NB4 (cell line): ENCODE data around the gene FAM240A.
A peak's percentile ranks its signal among the peaks of the same experiment; 100 is the strongest.

Source experiments
- DNase-seq: peaks from one replicate; pipeline ENCODE4 v3.0.0; 2010; ENCODE audit warnings: low read depth
- H3K4me3 ChIP-seq: one replicate; pipeline ENCODE4 v1.5.1; 2011; ENCODE audit warnings: mild to moderate bottlenecking, low read depth, low read length, moderate library complexity
- MYC ChIP-seq: IDR thresholded peaks from 2 replicates; pipeline ENCODE4 v1.6.1; 2011; ENCODE audit warnings: low read depth, low read length
- POLR2A ChIP-seq: IDR thresholded peaks from 2 replicates; pipeline ENCODE4 v1.6.1; 2011; ENCODE audit warnings: mild to moderate bottlenecking; ENCODE audit not compliant: insufficient read length; ENCODE audit errors: extremely low read depth
- TF ChIP-seq, protein P1 (sequence below): IDR thresholded peaks from one replicate; pipeline ENCODE4 v1.5.1; 2012; ENCODE audit warnings: low read depth, low read length
- TF ChIP-seq, protein P2 (sequence below): IDR thresholded peaks from 2 replicates; pipeline ENCODE4 v1.6.1; 2011; ENCODE audit warnings: low read depth, low read length

Gene FAM240A

DNA sequence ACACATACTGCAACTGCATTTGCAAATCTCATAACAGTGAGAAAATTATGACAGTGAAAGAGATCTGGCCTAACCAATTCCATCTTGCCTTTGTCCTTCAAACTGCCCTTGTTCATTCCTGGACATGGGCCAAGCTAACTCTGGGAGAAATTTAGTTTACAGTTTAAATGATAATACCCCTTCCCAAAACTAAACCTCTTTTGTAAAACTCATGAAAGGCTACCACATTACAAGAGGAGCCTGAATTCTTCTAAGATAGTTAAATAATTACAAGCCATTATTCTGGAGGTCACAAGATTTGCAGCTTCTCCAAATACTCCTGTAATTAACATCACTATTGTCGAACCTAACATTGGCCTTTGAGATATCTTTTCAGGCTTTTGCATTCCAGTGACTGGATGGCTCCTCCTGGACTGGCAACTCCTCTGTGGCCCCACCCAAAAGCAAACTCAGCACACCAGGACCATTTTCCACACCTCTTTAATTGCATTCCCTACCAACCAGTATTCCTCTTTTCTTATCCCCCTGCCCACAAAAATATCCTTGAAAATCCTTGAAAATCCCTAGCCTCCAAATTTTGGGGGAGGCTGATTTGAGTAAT lies 8.8 kb upstream of the FAM240A start:
- TF ChIP-seq POLR2A, result no peak
- no peak for DNase-seq

DNA sequence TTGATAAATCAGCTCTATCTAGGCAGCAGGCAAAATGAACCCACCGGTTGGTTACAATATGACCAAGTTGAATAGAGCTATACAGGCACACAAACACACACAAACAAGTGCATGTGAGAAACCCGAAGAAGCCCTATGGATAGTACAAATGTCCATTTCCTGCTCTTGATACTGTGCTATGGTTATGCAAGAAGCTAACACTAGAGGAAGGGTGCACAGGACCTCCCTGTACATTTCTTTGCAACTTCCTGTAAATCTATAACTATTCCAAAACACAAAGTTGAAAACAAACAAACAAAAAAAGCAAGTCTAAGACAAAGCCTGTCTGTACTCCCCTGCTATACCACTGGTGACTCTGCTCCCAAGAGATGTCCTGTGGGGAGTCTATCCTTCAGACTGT lies 8.2 kb upstream of the FAM240A start:
- no peak overlapping the region for H3K4me3 ChIP-seq
- DNase-seq, result peak; percentile 36
- TF ChIP-seq MYC, result no peak
- TF ChIP-seq, protein P1, sequence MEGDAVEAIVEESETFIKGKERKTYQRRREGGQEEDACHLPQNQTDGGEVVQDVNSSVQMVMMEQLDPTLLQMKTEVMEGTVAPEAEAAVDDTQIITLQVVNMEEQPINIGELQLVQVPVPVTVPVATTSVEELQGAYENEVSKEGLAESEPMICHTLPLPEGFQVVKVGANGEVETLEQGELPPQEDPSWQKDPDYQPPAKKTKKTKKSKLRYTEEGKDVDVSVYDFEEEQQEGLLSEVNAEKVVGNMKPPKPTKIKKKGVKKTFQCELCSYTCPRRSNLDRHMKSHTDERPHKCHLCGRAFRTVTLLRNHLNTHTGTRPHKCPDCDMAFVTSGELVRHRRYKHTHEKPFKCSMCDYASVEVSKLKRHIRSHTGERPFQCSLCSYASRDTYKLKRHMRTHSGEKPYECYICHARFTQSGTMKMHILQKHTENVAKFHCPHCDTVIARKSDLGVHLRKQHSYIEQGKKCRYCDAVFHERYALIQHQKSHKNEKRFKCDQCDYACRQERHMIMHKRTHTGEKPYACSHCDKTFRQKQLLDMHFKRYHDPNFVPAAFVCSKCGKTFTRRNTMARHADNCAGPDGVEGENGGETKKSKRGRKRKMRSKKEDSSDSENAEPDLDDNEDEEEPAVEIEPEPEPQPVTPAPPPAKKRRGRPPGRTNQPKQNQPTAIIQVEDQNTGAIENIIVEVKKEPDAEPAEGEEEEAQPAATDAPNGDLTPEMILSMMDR, result no peak
- TF ChIP-seq, protein P2, sequence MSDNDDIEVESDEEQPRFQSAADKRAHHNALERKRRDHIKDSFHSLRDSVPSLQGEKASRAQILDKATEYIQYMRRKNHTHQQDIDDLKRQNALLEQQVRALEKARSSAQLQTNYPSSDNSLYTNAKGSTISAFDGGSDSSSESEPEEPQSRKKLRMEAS, result no peak
- TF ChIP-seq POLR2A, result no peak

More for the DNA sequence above, 8.8 kb upstream of the FAM240A start:
- no peak overlapping the region for H3K4me3 ChIP-seq

DNA sequence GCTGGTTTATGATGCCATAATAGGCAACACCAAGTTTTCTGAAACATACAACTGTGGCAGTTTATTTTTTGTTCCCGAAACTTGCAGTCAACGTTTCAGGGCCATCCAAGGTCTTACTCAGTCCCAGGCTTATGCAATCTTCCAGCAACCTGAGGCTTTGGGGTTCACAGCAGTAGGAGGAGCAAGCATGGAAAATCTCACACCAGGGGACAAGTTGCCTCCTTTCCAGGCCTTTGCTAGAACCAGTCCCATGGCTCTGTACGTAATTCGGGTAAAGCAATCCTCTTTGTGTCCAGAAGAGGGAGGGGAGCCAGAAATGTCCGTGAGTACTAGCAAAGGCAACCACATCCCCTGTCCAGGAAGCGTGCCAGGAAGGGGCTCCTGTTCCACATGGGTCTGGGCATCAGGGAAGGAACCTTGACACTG lies 4.7 kb upstream of the FAM240A start:
- DNase-seq, result peak; percentile 13
- H3K4me3 ChIP-seq, result no peak overlapping the region
- TF ChIP-seq POLR2A (no peak), MYC (no peak)
- TF ChIP-seq, protein P1, result no peak
- TF ChIP-seq, protein P2, result no peak

DNA sequence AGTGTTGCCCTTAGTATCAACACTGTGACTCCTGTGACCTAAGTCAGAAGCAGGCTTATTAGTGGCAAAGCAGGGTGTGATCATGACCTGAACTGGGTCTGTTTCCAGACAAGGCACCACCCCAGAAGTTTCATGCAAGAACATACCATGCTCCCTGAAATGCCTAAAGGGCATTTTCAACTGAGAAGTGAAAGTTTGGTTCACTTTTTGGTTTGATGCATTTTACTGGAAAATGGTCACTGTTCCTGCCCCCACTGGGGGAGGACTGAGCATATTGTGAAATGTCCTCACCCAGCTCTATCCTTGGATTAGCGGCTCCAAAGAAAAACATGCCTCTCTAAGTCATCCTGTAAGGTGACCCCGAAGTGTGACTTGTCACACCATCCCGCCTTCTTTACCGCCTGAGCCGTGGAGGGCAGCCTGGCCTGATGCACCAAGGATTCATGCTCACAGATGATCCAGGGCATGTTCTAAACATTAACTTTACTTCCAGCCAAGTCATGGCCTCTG lies 3.1 kb upstream of the FAM240A start:
- TF ChIP-seq, protein P2, result no peak
- TF ChIP-seq, protein P1, result no peak
- TF ChIP-seq MYC (no peak), POLR2A (no peak)
- no peak overlapping the region for H3K4me3 ChIP-seq
- DNase-seq, result no peak

DNA sequence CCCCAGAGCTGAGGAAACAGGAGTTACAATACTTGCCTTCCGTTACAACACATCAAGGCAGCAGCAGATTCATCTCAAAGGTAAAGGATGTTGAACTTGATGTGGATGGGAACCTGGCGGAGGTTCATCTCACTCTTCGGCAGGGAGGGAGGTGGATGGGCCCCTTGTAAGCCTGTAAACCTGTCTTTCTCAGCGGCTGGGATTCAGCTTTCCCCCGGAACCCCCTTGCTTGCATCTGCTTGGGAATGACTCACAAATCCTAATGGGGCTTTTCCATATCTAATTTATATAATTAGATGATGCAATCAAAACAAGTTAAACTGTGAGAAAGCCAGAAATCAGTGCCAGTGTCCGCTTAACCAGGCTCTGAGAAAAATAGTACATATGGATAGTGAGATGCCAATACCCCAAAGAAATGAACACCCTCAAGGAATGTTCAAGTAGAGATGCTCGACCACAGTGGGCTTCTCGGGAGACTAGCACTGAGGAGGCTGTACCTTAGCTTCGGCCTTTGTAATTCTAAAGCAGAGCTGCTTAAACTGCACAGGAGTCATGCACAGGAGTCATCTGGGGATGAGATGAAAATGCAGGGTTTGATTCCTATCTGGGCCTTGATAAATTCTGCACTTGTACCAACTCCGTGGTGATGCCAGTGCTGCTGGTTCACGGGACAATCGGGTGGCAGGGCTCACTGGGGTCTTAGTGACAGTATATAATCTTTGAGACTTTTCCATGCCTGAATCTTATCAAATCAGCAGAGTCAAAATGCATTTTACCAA lies 2.2 kb upstream of the FAM240A start:
- no peak for DNase-seq
- TF ChIP-seq POLR2A (no peak), MYC (no peak)
- TF ChIP-seq, protein P2, result no peak
- TF ChIP-seq, protein P1, result no peak
- H3K4me3 ChIP-seq, result no peak overlapping the region

DNA sequence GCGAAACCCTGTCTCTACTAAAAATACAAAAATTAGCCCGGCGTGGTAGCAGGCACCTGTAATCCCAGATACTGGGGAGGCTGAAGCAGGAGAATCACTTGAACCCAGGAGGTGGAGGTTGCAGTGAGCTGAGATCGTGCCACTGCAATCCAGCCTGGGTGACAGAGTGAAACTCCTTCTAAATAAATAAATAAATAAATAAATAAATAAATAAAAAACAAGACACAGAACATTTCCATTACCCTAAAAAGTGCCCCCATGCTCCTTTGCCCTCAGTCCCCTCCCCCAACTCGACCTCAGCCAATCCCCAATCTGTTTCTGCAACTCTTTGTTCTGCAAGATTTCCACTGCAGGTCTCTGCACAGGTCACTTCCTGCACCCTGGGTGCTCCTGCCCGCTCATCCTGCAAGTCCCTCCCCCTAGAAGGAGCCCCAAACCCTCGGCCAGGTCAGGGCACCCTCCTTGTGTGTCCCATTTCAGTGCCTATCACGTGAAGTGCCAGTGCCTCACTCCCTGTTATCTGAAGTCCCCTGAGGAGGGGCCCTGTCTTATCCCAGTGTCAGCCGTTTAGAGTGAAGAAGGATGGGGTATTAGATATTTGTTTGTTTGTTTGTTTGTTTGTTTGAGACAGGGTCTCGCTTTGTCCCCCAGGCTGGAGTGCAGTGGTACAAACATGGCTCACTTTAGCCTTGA lies 1.1 kb downstream of the FAM240A start:
- H3K4me3 ChIP-seq, result no peak overlapping the region
- TF ChIP-seq, protein P1, result no peak
- TF ChIP-seq POLR2A (no peak), MYC (no peak)
- TF ChIP-seq, protein P2, result no peak
- DNase-seq, result no peak
